Rectal smooth muscle tissue (tissue), 1 donor: Measurements from ENCODE around the gene ENTREP1.
A peak's percentile ranks its signal among the peaks of the same experiment; 100 is the strongest.

ENCODE experiments used
- H3K27ac ChIP-seq: one replicate; pipeline ENCODE4 v1.7.0; 2013; ENCODE audit warnings: low read depth, low read length, inconsistent platforms
- H3K27me3 ChIP-seq: one replicate; pipeline ENCODE4 v1.7.0; 2013; ENCODE audit warnings: low read length; ENCODE audit not compliant: control insufficient read depth, insufficient read depth
- H3K36me3 ChIP-seq: one replicate; pipeline ENCODE4 v1.7.0; 2013; ENCODE audit warnings: low read length; ENCODE audit not compliant: control insufficient read depth, insufficient read depth
- H3K4me1 ChIP-seq: one replicate; pipeline ENCODE4 v1.7.0; 2013; ENCODE audit warnings: low read length; ENCODE audit not compliant: control insufficient read depth, insufficient read depth
- H3K4me3 ChIP-seq: one replicate; pipeline ENCODE4 v1.7.0; 2013; ENCODE audit warnings: low read length
- H3K9ac ChIP-seq: one replicate; pipeline ENCODE4 v1.7.0; 2013; ENCODE audit warnings: low read length

The ENTREP1 gene

GRCh38 chr9:69357030-69357775 is 32.2 kb downstream of the ENTREP1 start:
- H3K4me1 ChIP-seq: peaks cover 9% of the 10 kb centered on the region
- H3K36me3 ChIP-seq: no peaks in the 10 kb centered on the region
- H3K4me3 ChIP-seq: no peak overlapping the region
- H3K27ac ChIP-seq: peak overlapping the region; percentile 53
- no peaks in the 10 kb centered on the region for H3K27me3 ChIP-seq
- H3K9ac ChIP-seq: no peak overlapping the region

DNA sequence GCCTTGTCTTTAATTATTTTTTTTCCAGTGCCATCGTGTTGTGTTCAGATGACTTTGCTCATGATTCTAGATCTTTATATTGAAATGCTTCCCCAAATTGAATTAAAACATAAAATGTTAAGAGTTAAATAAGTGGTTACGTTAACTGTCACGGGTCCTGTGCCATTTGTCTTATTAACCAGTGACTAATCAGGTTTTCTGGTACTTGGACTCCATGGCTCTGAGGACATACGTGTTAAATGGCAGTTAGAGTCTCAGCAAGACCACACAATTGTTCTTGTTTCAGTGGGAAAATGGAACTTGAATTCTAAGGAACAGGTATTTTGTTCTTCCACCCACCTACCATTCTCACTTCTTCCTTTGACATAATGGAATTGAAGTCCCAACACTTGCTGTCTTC is 32.8 kb downstream of the ENTREP1 start:
- peak overlapping the region; percentile 53 for H3K27ac ChIP-seq
- H3K4me1 ChIP-seq: peaks cover 9% of the 10 kb centered on the region
- H3K36me3 ChIP-seq: no peaks in the 10 kb centered on the region

DNA sequence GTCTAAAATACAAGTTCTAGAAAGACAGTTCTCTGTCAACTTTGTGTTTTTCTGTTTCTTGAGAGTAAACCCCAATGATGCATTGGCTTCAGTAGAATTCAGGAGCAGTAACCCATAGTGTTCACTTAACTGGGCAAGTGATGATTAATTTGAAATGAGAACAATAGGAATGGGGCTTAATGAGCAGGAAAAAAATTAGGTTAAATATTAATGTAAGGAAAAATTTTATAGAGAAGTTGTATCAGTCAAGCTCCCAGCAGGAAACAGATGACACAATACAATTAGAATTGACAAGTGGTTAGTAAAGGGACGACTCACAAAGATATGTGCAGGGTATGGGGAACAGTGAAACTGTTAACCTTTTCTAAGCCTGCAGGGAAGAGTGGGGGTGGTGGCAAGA is 38.2 kb downstream of the ENTREP1 start:
- no peaks in the 10 kb centered on the region for H3K36me3 ChIP-seq
- no peaks in the 10 kb centered on the region for H3K4me1 ChIP-seq
- H3K4me3 ChIP-seq: no peak overlapping the region

More for the DNA sequence above, 32.8 kb downstream of the ENTREP1 start:
- Histone ChIP-seq H3K9ac (no peak overlapping the region), H3K4me3 (no peak overlapping the region), H3K27me3 (no peaks in the 10 kb centered on the region)

GRCh38 chr9:69364510-69365150 is 39.6 kb downstream of the ENTREP1 start:
- H3K4me3 ChIP-seq: no peak overlapping the region
- H3K27ac ChIP-seq: peak overlapping the region; percentile 32
- H3K9ac ChIP-seq: no peak overlapping the region
- H3K36me3 ChIP-seq: no peaks in the 10 kb centered on the region
- H3K27me3 ChIP-seq: no peaks in the 10 kb centered on the region
- no peaks in the 10 kb centered on the region for H3K4me1 ChIP-seq

More for the DNA sequence above, 38.2 kb downstream of the ENTREP1 start:
- no peak overlapping the region for H3K9ac ChIP-seq
- no peak overlapping the region for H3K27ac ChIP-seq
- no peaks in the 10 kb centered on the region for H3K27me3 ChIP-seq

DNA sequence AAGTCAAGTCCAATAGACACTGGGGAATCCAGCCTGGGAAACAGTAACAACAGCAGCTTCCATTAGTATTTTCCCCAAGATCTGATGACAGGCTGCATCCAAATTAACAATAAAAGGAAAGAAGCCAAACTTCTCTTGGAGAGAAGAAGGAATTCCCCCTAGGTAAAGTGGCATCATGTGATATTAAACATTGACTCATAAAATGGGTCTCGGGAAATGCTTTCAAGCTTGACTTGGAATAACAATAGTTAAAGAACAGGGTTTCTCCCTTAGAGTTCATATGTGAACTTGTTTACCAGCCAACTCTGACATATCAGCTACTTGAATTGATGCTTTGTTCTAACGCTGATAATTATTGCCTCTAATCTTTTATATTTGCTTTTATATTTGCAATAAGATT is 45.4 kb downstream of the ENTREP1 start:
- Histone ChIP-seq H3K36me3 (no peaks in the 10 kb centered on the region), H3K9ac (no peak overlapping the region), H3K27me3 (no peaks in the 10 kb centered on the region), H3K4me3 (no peak overlapping the region), H3K4me1 (no peaks in the 10 kb centered on the region), H3K27ac (no peak overlapping the region)

DNA sequence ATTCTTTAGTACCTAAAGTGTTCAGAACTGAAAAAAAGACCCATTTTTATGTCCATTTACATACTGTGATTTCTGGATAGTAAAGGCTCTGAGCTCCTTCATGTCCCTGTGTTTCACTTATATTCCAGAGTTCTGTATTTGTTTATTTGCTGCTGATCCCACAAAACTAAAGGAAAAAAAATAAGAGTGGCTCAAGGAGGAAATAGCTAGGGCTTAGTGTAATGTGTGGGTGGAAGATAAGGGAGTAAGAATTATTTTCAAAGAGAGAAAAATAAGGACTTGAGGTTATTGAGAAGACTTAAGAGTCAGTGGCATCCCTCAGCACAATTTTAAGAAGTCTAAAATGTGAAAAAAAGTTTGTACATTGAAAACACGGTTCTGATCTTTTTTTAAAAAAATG is 46.0 kb downstream of the ENTREP1 start:
- Histone ChIP-seq H3K4me3 (no peak overlapping the region), H3K27me3 (no peaks in the 10 kb centered on the region), H3K36me3 (no peaks in the 10 kb centered on the region), H3K4me1 (no peaks in the 10 kb centered on the region), H3K27ac (no peak overlapping the region), H3K9ac (no peak overlapping the region)

- no peak overlapping the region for H3K4me3 ChIP-seq
- H3K27me3 ChIP-seq: no peaks in the 10 kb centered on the region
- H3K27ac ChIP-seq: no peak overlapping the region
- no peaks in the 10 kb centered on the region for H3K36me3 ChIP-seq
- H3K9ac ChIP-seq: no peak overlapping the region
- peaks cover 17% of the 10 kb centered on the region for H3K4me1 ChIP-seq
Observed at GRCh38 chr9:69376651-69377050, 51.6 kb downstream of the ENTREP1 start.

DNA sequence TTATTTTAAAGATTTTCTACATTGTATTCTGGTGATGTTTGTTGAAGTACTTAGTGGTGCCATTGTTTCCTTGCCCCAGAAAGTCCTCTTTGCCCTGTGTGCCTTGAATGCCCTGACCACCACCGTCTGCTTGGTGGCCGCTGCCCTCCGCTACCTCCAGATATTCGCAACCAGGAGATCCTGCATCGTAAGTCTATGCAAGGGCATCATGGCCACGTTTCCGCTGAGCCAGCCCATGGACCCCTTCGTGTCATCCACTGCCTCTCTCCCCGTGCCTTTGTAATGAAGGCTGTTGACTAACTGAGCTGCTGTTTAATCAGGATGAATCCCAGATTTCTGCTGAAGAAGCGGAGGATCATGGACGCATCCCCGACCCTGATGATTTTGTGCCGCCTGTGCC is 52.3 kb downstream of the ENTREP1 start:
- Histone ChIP-seq H3K4me3 (no peak overlapping the region), H3K36me3 (no peaks in the 10 kb centered on the region), H3K4me1 (peaks cover 17% of the 10 kb centered on the region), H3K27me3 (no peaks in the 10 kb centered on the region), H3K27ac (no peak overlapping the region), H3K9ac (no peak overlapping the region)

DNA sequence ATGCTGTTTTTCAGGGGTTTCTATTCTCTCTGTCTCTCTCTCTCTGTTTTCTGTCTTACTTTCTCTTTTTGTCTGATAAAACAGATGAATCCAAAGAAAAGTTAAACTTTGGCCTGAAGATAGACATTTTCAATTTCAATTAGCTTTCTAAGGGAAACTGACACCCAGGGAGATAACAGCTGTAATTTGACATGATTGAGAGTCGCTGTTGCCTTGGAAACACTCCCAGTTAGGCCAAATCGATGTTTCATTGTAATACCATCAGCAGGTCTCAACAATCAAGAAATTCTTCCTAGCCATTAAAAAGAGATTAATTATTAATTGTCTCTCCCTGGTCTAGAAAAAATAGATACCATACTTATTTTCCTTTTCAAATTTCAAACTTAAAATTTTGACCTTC is 53.0 kb downstream of the ENTREP1 start:
- Histone ChIP-seq H3K4me1 (peaks cover 17% of the 10 kb centered on the region), H3K27ac (no peak overlapping the region), H3K4me3 (no peak overlapping the region), H3K36me3 (no peaks in the 10 kb centered on the region), H3K27me3 (no peaks in the 10 kb centered on the region), H3K9ac (no peak overlapping the region)

- Histone ChIP-seq H3K27me3 (no peaks in the 10 kb centered on the region), H3K9ac (no peak overlapping the region), H3K4me3 (no peak overlapping the region), H3K4me1 (peaks cover 17% of the 10 kb centered on the region), H3K36me3 (no peaks in the 10 kb centered on the region), H3K27ac (no peak overlapping the region)
Observed at GRCh38 chr9:69379270-69379982, 54.4 kb downstream of the ENTREP1 start.

DNA sequence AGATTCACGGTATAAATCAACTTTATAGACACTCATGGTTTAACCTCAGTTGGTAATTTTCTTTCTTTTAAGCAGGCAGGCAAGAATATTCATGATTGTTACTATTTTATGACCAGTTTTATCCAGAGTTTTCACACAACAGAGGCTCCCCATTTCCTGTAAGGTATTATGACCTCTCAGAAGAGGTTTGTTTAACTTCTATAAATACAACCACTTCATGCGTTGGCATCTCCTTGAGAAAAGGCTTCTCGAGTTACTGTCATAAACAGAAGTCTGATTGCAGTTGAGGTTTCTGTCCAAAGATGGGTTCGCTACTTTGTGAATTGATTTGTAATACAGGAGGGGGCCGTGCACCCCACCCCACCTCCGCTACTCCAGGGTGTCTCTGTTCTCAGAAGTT is 55.3 kb downstream of the ENTREP1 start:
- H3K4me3 ChIP-seq: no peak overlapping the region
- H3K9ac ChIP-seq: no peak overlapping the region
- H3K36me3 ChIP-seq: no peaks in the 10 kb centered on the region
- peaks cover 17% of the 10 kb centered on the region for H3K4me1 ChIP-seq
- H3K27me3 ChIP-seq: no peaks in the 10 kb centered on the region
- H3K27ac ChIP-seq: no peak overlapping the region

- Histone ChIP-seq H3K27me3 (no peaks in the 10 kb centered on the region), H3K27ac (no peak overlapping the region), H3K4me3 (no peak overlapping the region), H3K36me3 (no peaks in the 10 kb centered on the region), H3K9ac (no peak overlapping the region), H3K4me1 (peaks cover 17% of the 10 kb centered on the region)
Observed at GRCh38 chr9:69380811-69381210, 55.8 kb downstream of the ENTREP1 start.
